ENCODE data around the gene LMAN1. TPM values are rescaled to one million over a fixed set of nuclear protein-coding genes. Genes with fewer than 3 reads are reported as not detected.

LMAN1 gene
- total RNA-seq, 3 donors from 2014 or later: 42.7 to 54.1 (median 48.5) TPM

DNA sequence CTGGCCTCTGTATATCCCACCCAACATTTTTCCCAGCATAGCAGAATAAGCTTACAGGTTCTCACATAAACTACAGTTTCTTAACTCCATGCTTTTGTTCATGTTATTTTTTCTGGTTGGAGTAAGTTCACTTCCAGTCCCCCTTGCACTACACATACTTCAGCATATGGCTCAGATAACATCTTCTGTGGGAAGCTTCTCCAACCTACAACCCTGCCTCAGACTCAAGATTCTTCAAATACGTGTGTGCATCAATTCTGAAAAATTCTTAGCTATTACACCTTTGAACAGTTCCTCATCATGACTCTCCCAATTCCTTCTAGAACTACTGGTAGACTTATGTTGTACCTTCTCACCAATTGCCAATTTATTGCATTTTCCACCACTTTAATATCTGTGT is 33.1 kb downstream of the LMAN1 start:
- no peak for TF ChIP-seq CTCF (IDR thresholded peaks at IDR 0.05)

DNA sequence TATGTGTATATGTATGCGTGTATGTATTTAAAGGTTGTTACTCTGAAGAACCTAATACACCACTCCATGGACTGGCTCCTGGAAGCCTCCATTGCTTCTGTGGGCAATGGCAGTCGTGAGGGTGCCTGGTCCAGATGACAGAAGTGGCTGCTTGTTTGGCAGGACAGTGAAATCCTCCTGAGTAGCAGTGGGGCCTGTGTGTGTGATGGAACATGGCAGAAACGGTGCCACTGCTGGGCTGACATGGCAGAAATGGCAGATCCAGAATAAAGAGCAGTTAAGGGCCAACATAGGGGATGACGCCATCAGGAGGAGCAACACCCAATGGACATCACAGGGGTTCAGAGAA is 34.5 kb downstream of the LMAN1 start:
- Histone ChIP-seq H3K9me3 (no peaks in the 10 kb centered on the region), H3K36me3 (ENCODE audit: low read depth) (no peaks in the 10 kb centered on the region), H3K4me3 (no peak overlapping the region), H3K4me1 (ENCODE audit: low read depth) (no peaks in the 10 kb centered on the region)
- no peak for ATAC-seq
- intact Hi-C loops (cut with DNase I, micrococcal nuclease): no loop called here
- DNase-seq: no peak
- no peak for TF ChIP-seq CTCF (IDR thresholded peaks at IDR 0.05)

More for the DNA sequence above, 33.1 kb downstream of the LMAN1 start:
- intact Hi-C loops (cut with DNase I, micrococcal nuclease): no loop called here
- H3K4me1 ChIP-seq (ENCODE audit: low read depth): no peaks in the 10 kb centered on the region
- H3K4me3 ChIP-seq: no peak overlapping the region
- no peak for DNase-seq
- no peaks in the 10 kb centered on the region for H3K9me3 ChIP-seq
- H3K36me3 ChIP-seq (ENCODE audit: low read depth): no peaks in the 10 kb centered on the region
- ATAC-seq: no peak

DNA sequence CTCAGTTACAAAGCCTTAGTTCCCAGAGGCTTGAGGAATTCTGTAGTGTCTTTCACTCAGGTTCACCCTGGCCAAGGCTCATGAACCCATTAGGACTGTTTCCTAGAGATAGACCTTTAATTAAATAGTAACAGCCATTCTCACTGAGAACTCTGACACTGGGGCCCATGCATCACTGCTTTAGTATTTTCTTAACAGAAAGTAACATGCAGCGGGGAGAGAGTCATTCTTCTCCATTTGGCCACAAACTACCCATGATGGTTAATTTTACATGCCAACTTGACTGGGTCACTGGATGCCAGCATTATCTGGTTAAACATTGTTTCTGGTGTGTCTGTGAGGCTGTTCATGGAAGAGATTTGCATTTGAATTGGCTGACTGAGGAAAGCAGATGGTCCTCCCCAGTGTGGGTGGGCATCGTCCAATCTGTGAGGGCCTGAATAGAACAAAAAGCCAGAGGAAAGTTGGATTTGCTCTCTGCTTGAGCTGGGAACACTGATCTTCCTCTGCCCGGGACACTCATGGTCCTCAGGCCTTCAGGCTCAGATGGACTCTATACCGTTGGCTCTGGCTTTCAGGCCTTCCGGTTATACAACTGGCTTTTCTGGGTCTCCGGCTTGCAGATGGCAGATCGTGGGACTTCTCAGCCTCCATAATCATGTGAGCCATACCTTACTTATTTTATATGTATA is 35.0 kb downstream of the LMAN1 start:
- no peaks in the 10 kb centered on the region for H3K36me3 ChIP-seq (ENCODE audit: low read depth)
- ATAC-seq (no peak), DNase-seq (no peak)
- TF ChIP-seq CTCF (IDR thresholded peaks at IDR 0.05): no peak
- intact Hi-C loops (cut with DNase I, micrococcal nuclease): no loop called here
- H3K4me1 ChIP-seq (ENCODE audit: low read depth): no peaks in the 10 kb centered on the region
- no peaks in the 10 kb centered on the region for H3K9me3 ChIP-seq
- no peak overlapping the region for H3K4me3 ChIP-seq

GRCh38 chr18:59318460-59319050 is 40.5 kb downstream of the LMAN1 start, which contains the start of gene CPLX4:
CPLX4 (minus strand) TSS chr18:59318649; CDS start chr18:59318462, 187 bp downstream.
- intact Hi-C loops (cut with DNase I, micrococcal nuclease): no loop called here
- DNase-seq (no peak), ATAC-seq (no peak)
- H3K4me1 ChIP-seq (ENCODE audit: low read depth): no peaks in the 10 kb centered on the region
- no peaks in the 10 kb centered on the region for H3K9me3 ChIP-seq
- no peak within 1 kb of the TSS for H3K4me3 ChIP-seq
- no peaks in the 10 kb centered on the region for H3K36me3 ChIP-seq (ENCODE audit: low read depth)
- no peak for TF ChIP-seq CTCF (IDR thresholded peaks at IDR 0.05)

DNA sequence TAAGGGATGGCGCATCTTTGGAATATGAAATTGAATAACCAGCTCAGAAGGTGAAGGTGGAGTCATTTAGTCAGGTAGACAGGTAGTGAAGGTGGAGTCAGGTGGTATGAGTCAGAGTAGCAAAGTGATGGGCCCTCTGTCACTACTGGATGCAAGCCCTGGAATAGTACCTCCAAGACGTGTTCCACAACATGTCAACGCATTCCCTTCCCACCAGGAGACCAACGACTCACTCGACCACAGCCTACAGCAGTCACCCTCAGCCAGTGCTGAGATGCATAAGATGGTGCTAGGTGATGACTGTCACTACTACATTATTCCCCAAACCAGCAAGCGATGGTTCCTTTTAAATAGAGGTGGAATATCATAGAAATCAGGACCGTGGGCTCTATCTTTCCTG is 47.4 kb downstream of the LMAN1 start:
- intact Hi-C loops (cut with DNase I, micrococcal nuclease): no loop called here
- Histone ChIP-seq H3K4me3 (no peak overlapping the region), H3K9me3 (no peaks in the 10 kb centered on the region), H3K4me1 (ENCODE audit: low read depth) (no peaks in the 10 kb centered on the region), H3K36me3 (ENCODE audit: low read depth) (no peaks in the 10 kb centered on the region)
- no peak for ATAC-seq
- no peak for TF ChIP-seq CTCF (IDR thresholded peaks at IDR 0.05)
- no peak for DNase-seq
